Thyroid gland (tissue), 4 donors: ENCODE data around the gene C8A. TPM values are rescaled to one million over a fixed set of nuclear protein-coding genes. Genes with fewer than 3 reads are reported as not detected.

Source experiments
- DNase-seq, 2 donors: peaks; one replicate each; pipeline ENCODE4 v3.0.0-alpha.2; 2019
- H3K27ac ChIP-seq, 3 donors: fragments of 200-600 bp; sonication (generic); 1 replicate in 2 of 3; 2 replicates in 1 of 3; pipeline ENCODE4 v1.5.1; 2016 to 2019; ENCODE audit warnings: mild to moderate bottlenecking in 1 of 3, moderate library complexity in 1 of 3
- H3K27me3 ChIP-seq: fragments of 200-600 bp; sonication (generic); one replicate; pipeline ENCODE4 v1.5.1; 2019
- H3K36me3 ChIP-seq, 2 donors: fragments of 200-600 bp; sonication (generic); one replicate each; pipeline ENCODE4 v1.5.1; 2016 to 2019
- H3K4me1 ChIP-seq, 2 donors: fragments of 200-600 bp; sonication (generic); one replicate each; pipeline ENCODE4 v1.5.1; 2017 to 2019
- H3K4me3 ChIP-seq, 3 donors: fragments of 200-600 bp; sonication (generic); replicated peaks in 1 of 3; 1 replicate in 2 of 3; 2 replicates in 1 of 3; pipeline ENCODE4 v1.5.1; 2016; ENCODE audit warnings: mild to moderate bottlenecking in 1 of 3
- H3K9me3 ChIP-seq: fragments of 200-600 bp; sonication (generic); one replicate; pipeline ENCODE4 v1.5.1; 2017
- CTCF ChIP-seq, 6 experiments: fragments of 200-600 bp in 3 of 6; fragments of 450-650 bp in 3 of 6; sonication (generic) in 3 of 6; IDR thresholded peaks; one replicate each; pipeline ENCODE4 v1.5.1; 2016 to 2019; ENCODE audit warnings: antibody characterized with exemption in 6 of 6, mild to moderate bottlenecking in 2 of 6, inconsistent platforms in 1 of 6, moderate library complexity in 1 of 6
- POLR2A ChIP-seq, 2 donors: fragments of 450-650 bp; IDR thresholded peaks; one replicate each; pipeline ENCODE4 v1.6.1; 2017; ENCODE audit warnings: antibody characterized with exemption in 2 of 2, mild to moderate bottlenecking in 2 of 2, moderate library complexity in 1 of 2
- WGBS, 2 donors: methylation state at CpG; one replicate each; pipeline ENCODE4 v1.1.5; 2017; 5-methylcytosine and 5-hydroxymethylcytosine counted together
- intact Hi-C: fragments of 100-400 bp; cut with DNase I; formaldehyde crosslinking; loops from one replicate; pipeline ENCODE4 v1.15.1; 2023
- total RNA-seq, 4 donors: library from RNA; depleted of rRNA; stranded (reverse); fragments of >200 nt; gene quantifications; one replicate each; pipeline ENCODE4 v1.2.3, GENCODE V29; 2016

Gene C8A
- total RNA-seq, 4 donors from 2014 or later, result not detected

DNA sequence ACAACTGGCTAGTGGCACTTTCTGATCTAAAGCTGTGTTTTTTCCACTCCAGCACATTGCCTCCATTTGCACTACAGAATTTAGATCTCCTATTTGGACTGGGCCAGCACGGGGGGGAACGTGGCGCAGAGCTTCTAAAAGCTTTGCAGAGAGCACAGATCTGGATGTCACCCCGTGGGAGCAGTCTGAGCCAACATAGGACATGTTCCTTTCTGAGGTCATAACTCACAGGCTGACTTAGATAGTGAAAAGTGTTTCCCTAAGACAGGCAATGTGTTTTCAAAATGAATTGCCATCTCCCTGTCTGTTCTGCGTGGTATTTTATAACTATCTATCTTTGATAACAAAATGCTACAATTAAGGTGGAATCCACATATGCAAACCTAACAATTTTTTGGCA is 3.7 kb upstream of the C8A start:
- Histone ChIP-seq H3K27me3 (no peaks in the 10 kb centered on the region), H3K4me3 (no peak overlapping the region), H3K9me3 (no peaks in the 10 kb centered on the region), H3K36me3 (no peaks in the 10 kb centered on the region), H3K27ac (no peak overlapping the region), H3K4me1 (no peaks in the 10 kb centered on the region)
- no peak for TF ChIP-seq POLR2A (IDR thresholded peaks at IDR 0.05)
- no peak for TF ChIP-seq CTCF (IDR thresholded peaks at IDR 0.05)
- WGBS, 2 donors, result 79 to 92% methylated on average over 5 of the region's 5 CpGs
- DNase-seq, result no peak
- intact Hi-C loops, result no loop called here

- Histone ChIP-seq H3K9me3 (no peaks in the 10 kb centered on the region), H3K27ac (no peak overlapping the region), H3K4me1 (no peaks in the 10 kb centered on the region), H3K27me3 (no peaks in the 10 kb centered on the region), H3K36me3 (no peaks in the 10 kb centered on the region), H3K4me3 (no peak overlapping the region)
- no peak for DNase-seq
- TF ChIP-seq CTCF (IDR thresholded peaks at IDR 0.05), result no peak
- no peak for TF ChIP-seq POLR2A (IDR thresholded peaks at IDR 0.05)
- intact Hi-C loops, result no loop called here
- 2 to 83% methylated on average over 1 of the region's 1 CpG for WGBS, 2 donors
Measured at GRCh38 chr1:56852476-56852875, 2.1 kb upstream of the C8A start.

DNA sequence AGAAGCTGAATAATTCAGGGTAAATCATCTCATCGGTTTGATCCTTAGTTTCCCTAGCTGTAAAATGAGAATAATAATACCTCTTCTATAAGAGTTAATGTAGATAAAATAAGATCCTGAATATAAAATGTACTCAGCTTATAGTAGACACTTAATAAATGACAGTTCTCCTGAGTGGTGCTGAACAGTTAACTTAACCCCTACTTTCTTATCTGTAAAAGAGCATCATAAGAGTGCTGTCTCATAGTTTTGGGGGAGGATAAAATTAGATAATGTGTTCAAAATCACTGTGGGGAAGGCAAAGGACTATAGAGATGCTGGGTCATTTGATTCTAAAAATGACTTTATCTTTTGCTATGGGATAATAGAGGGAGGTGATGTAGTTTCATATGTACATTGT is 593 bp downstream of the C8A start:
- H3K27me3 ChIP-seq, result no peaks in the 10 kb centered on the region
- H3K4me3 ChIP-seq, result no peak overlapping the region
- intact Hi-C loops, result no loop called here
- 95 to 97% methylated on average over 1 of the region's 1 CpG for WGBS, 2 donors
- H3K9me3 ChIP-seq, result no peaks in the 10 kb centered on the region
- DNase-seq, result no peak
- H3K27ac ChIP-seq, result no peak overlapping the region
- no peaks in the 10 kb centered on the region for H3K36me3 ChIP-seq
- no peaks in the 10 kb centered on the region for H3K4me1 ChIP-seq
- no peak for TF ChIP-seq CTCF (IDR thresholded peaks at IDR 0.05)
- TF ChIP-seq POLR2A (IDR thresholded peaks at IDR 0.05), result no peak

DNA sequence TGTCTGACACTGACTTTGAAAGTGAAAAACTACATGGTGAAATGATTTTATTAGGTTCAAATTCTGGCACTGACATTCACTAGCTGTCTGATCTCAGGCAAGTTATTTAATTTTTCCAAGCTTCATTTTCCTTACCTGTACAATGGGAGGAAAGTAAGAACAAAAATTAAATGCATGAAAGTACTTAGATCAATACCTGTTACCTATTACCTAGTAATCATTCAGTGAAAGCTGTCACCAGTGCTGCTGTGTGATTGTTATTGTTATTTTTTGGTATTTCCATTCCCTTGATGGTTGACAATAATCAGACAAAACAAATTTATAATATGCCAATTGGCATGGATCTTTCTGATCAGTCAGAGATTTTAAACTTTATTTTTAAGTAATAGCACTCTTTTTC is 1.6 kb downstream of the C8A start:
- Histone ChIP-seq H3K4me3 (no peak overlapping the region), H3K36me3 (no peaks in the 10 kb centered on the region), H3K4me1 (no peaks in the 10 kb centered on the region), H3K27ac (no peak overlapping the region), H3K9me3 (no peaks in the 10 kb centered on the region), H3K27me3 (no peaks in the 10 kb centered on the region)
- DNase-seq, result no peak
- intact Hi-C loops, result no loop called here
- TF ChIP-seq POLR2A (IDR thresholded peaks at IDR 0.05) (no peak), CTCF (IDR thresholded peaks at IDR 0.05) (no peak)

GRCh38 chr1:56859287-56859686 is 4.7 kb downstream of the C8A start:
- H3K27me3 ChIP-seq, result no peaks in the 10 kb centered on the region
- intact Hi-C loops, result no loop called here

More at GRCh38 chr1:56859287-56859686, 4.7 kb downstream of the C8A start:
- DNase-seq, result no peak
- no peak overlapping the region for H3K4me3 ChIP-seq
- no peaks in the 10 kb centered on the region for H3K4me1 ChIP-seq
- TF ChIP-seq POLR2A (IDR thresholded peaks at IDR 0.05) (no peak), CTCF (IDR thresholded peaks at IDR 0.05) (no peak)
- H3K9me3 ChIP-seq, result no peaks in the 10 kb centered on the region
- H3K36me3 ChIP-seq, result no peaks in the 10 kb centered on the region
- no peak overlapping the region for H3K27ac ChIP-seq
